Omental fat pad (tissue), 4 donors: ENCODE measurements around the gene IP6K2. TPM values are rescaled to one million over a fixed set of nuclear protein-coding genes. Genes with fewer than 3 reads are reported as not detected.

Experiments used
- ATAC-seq: fragments of 150-250 bp; one replicate; pipeline ENCODE4 v1.9.1; 2016; ENCODE audit warnings: mild to moderate bottlenecking, moderate library complexity; ENCODE audit not compliant: low FRiP score
- DNase-seq: peaks from one replicate; pipeline ENCODE4 v3.0.0-alpha.2; 2019; ENCODE audit warnings: low spot score
- total RNA-seq, 4 donors: library from RNA; depleted of rRNA; stranded (reverse); fragments of >200 nt; gene quantifications; one replicate each; pipeline ENCODE4 v1.1.0, GENCODE V29; 2016
- TF ChIP-seq, protein P1 (sequence below), 3 donors: fragments of 450-650 bp; IDR thresholded peaks; one replicate each; pipeline ENCODE4 v1.5.1; 2016 to 2017; ENCODE audit warnings: antibody characterized with exemption in 3 of 3, mild to moderate bottlenecking in 3 of 3, moderate library complexity in 2 of 3

The IP6K2 gene
- total RNA-seq, 4 donors from 2014 or later = 35.8 to 77.9 (median 73.3) TPM

DNA sequence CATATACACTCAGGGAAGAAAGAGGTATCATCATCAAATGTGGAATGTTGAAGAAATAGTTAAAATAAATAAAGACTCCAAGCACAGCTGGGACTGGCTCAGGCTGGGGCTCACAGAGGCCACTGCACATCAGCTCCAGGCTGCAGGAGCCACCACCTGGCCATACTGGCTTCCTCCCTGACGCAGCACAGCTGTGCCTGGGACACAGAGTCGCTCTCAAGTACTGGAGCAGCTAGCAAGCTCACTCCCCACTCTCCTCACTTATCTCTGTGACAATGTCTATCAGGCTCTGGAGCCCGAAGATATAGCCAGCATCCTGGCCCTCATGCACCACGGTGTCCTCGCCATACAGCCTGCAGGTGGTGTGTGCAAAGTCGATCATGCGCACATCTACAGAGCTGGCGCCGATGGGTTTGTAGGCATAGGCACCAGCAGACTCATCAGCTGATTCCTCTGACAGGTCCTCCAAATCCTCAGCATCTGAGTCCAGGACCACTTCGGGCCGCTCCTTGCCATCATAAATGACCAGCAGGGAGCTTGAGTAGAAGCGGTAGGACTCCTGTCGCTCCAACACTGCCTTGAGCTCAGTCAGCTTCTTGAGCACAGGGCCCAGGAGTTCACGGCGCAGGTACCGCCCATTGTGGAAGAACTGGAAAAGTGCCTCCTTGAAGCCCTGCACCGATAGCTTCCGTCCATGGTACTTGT is 28.8 kb downstream of the IP6K2 start:
- DNase-seq (no peak), ATAC-seq (no peak)
- TF ChIP-seq, protein P1, sequence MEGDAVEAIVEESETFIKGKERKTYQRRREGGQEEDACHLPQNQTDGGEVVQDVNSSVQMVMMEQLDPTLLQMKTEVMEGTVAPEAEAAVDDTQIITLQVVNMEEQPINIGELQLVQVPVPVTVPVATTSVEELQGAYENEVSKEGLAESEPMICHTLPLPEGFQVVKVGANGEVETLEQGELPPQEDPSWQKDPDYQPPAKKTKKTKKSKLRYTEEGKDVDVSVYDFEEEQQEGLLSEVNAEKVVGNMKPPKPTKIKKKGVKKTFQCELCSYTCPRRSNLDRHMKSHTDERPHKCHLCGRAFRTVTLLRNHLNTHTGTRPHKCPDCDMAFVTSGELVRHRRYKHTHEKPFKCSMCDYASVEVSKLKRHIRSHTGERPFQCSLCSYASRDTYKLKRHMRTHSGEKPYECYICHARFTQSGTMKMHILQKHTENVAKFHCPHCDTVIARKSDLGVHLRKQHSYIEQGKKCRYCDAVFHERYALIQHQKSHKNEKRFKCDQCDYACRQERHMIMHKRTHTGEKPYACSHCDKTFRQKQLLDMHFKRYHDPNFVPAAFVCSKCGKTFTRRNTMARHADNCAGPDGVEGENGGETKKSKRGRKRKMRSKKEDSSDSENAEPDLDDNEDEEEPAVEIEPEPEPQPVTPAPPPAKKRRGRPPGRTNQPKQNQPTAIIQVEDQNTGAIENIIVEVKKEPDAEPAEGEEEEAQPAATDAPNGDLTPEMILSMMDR (IDR thresholded peaks at IDR 0.05) = no peak

DNA sequence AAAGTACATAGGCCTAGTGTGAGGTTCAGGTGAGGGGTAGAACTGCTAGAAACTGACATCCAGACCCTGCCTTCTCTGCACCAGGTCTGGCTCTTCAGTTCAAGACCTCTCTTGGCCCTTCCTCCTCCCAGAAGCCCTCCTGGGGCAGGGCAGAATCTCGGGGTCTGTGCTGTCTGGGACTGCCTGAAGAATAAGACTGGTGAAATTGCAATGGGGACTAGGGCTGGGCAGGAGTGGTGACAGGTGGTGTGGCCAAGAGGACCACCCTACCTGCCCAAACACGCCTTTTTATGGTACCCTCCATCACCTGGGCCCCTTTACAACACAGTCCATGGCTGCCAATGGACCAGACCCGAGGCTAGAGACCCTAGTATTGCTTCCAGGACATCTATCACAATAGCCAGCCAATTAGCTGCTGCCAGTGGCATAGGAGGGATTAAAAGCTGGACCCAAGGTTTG is 29.8 kb downstream of the IP6K2 start:
- TF ChIP-seq, protein P1 (IDR thresholded peaks at IDR 0.05) = no peak
- DNase-seq = no peak
- ATAC-seq = no peak

DNA sequence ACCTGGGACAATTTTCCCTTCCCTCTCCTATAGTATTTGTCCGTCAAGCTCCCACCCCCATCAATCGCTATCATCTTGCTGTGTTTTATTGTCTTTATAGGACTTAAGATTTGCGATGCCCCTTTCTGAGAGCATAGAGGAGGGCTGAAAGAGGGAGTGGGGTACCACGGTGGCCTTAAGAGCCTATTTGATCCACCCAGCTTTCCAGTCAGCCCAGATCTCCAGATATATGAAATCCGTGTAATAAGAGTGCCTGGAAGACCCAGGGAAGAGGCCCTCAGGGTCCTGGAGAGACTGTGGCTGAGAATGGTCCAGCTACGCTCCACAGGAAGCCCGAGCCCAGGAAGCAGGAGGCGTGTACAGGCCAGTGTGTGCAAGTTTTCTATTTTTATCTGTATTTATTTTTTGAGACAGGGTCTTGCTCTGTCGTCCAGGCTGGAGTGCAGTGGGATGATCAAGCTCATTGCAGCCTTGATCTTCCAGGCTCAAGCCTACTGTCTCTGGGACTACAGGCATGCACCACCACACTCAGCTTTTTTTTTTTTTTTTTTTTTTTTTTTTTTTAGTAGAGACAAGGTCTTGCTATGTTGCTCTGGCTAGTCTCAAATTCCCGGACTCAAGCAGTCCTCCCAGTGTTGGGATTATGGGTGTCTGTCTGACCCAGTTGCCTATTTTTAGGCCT is 30.3 kb downstream of the IP6K2 start:
- DNase-seq = no peak
- ATAC-seq = no peak
- TF ChIP-seq, protein P1 (IDR thresholded peaks at IDR 0.05) = no peak

DNA sequence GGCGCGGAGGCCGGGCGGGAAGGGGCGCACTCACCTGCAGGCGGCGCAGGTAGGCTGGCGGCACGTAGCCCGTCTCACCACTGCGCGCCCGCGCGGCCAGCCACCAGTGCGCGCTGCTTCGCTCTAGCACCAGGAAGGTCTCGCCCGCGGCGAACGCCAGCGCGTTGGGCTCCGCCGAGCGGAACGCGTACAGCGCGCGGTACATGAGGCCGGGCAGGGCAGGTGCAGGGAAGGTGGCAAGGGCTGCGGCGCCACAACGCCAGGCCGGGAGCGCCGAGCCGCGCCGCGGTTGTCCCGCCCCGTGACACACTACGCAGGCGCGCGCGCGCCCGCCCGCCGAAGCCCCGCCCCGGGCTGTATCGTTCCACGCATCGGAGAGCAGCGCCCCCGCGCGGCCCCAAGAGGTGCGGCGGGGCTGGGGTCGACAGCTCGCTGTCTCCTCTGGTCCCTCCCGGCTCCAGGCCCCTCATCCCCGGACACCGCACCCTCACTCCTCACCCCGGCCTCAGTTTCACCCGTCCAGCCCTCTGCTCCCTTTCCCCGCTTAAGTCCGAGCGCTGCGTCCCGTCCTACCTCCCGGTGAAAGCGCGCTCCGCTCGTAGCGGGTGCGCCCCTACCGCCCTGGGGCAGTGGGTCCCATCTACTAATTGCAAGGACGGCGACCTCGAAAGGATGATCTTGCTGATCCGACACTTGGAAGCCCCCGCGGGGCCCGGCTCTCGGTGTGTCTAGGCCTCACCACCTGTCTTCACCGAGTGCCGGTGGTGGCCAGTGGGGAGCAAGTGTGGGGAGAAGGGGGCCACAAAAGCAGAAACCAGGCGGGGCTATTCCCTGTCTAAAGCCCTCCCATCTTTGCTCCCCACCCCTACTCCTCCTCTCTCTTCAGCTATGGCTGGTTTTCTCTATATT is 31.2 kb downstream of the IP6K2 start, which contains the start of gene NCKIPSD:
Gene NCKIPSD, minus strand, starts transcription at position 313 of the 909 bp plus-strand sequence. Its CDS starts 108 bp downstream, at position 205.
- TF ChIP-seq, protein P1 (IDR thresholded peaks at IDR 0.05) = peak in 2 of 3 donors; percentile 53 to 54
- ATAC-seq = peak; percentile 94

DNA sequence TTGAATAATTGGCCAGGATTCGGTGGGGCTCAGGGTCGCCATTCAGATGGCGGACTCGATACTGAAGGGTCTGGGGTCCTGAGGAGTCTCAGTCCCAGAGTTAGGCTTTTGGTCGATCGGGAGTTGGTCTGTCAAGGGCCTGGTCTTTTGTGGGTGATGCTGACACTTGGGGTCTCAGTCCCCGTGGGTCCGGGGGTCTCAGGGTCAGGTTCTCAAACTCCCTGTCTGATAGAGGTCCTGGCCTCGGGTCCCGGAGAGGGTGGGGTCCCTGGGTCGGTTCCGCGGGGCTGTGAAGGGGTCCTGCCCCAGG is 31.8 kb downstream of the IP6K2 start:
- no peak for DNase-seq
- TF ChIP-seq, protein P1 (IDR thresholded peaks at IDR 0.05) = no peak

More for the DNA sequence above, 31.2 kb downstream of the IP6K2 start, which contains the start of gene NCKIPSD:
- peak; percentile 89 for DNase-seq

DNA sequence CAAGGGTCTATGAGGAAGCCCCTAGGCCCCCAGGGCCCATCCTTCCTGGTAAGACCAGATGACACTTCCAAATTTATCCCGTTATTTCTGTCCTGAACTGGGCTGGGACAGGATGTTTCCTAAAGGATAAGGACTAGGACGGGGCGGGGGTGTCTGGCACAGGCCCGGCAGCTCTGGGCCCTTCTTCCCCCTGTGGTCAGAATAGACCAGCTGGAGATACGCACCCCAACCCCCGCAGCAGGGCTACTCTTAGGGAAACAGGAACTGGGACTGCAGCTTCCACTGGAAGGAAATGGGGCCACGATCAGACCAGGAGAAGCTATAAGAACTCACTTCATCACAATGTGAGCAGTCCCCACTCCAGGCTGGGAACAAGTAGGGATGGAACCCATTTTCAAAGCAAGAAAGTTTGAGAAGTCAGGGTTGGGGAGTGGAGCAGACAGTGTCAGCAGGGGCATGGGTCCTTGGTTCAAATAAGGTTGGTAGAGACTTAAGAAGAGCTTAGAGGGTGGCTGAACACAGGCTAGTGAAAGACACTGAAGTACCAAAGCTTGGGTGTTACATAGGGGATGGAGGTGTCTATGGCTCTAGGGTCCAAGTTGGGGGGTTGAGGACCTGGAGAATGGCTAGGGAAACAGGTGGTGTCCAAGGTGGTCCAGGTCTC is 32.4 kb downstream of the IP6K2 start:
- ATAC-seq (no peak), DNase-seq (no peak)
- TF ChIP-seq, protein P1 (IDR thresholded peaks at IDR 0.05) = no peak

More for the DNA sequence above, 31.8 kb downstream of the IP6K2 start:
- no peak for ATAC-seq
